ENCODE measurements around the gene IKZF3.
A peak's percentile ranks its signal among the peaks of the same experiment; 100 is the strongest.
"Not testable (repeated sequence)": the region's sequence is repeated elsewhere in the genome, so short reads cannot be mapped to it uniquely, and the experiment has no call there.

Gene IKZF3

GRCh38 chr17:39739885-39740356 lies 124.2 kb downstream of the IKZF3 start:
- DNase-seq (ENCODE audit: low spot score): no peak

- DNase-seq (ENCODE audit: low spot score): peak; percentile 56
Measured at GRCh38 chr17:39738983-39739884, 124.9 kb downstream of the IKZF3 start.

GRCh38 chr17:39738568-39738901 lies 125.6 kb downstream of the IKZF3 start:
- DNase-seq (ENCODE audit: low spot score): no peak

GRCh38 chr17:39737760-39738567 lies 126.1 kb downstream of the IKZF3 start, which contains the start of gene GRB7:
Gene GRB7, plus strand, starts transcription at chr17:39737938. Its CDS starts 4,364 bp downstream, at chr17:39742302.
- DNase-seq (ENCODE audit: low spot score): no peak

- DNase-seq (ENCODE audit: low spot score): no peak
Measured at GRCh38 chr17:39737206-39737759, 126.8 kb downstream of the IKZF3 start.

- DNase-seq (ENCODE audit: low spot score): no peak
Measured at GRCh38 chr17:39736319-39737165, 127.6 kb downstream of the IKZF3 start.

GRCh38 chr17:39735882-39736281 lies 128.2 kb downstream of the IKZF3 start:
- DNase-seq (ENCODE audit: low spot score): no peak

- DNase-seq (ENCODE audit: low spot score): no peak
Measured at GRCh38 chr17:39732586-39732985, 131.5 kb downstream of the IKZF3 start.

GRCh38 chr17:39730095-39730921 lies 133.8 kb downstream of the IKZF3 start, which contains the start of gene MIEN1:
Gene MIEN1, minus strand, starts transcription at chr17:39730532. Its CDS starts 37 bp downstream, at chr17:39730495.
- DNase-seq (ENCODE audit: low spot score): peak; percentile 97

GRCh38 chr17:39729280-39729851 lies 134.7 kb downstream of the IKZF3 start:
- peak; percentile 15 for DNase-seq (ENCODE audit: low spot score)

- no peak for DNase-seq (ENCODE audit: low spot score)
Measured at GRCh38 chr17:39727556-39727955, 136.6 kb downstream of the IKZF3 start.

GRCh38 chr17:39726617-39727016 lies 137.5 kb downstream of the IKZF3 start:
- DNase-seq (ENCODE audit: low spot score): no peak

GRCh38 chr17:39725923-39726322 lies 138.2 kb downstream of the IKZF3 start:
- not testable (repeated sequence) for DNase-seq (ENCODE audit: low spot score)

GRCh38 chr17:39724731-39725130 lies 139.4 kb downstream of the IKZF3 start:
- no peak for DNase-seq (ENCODE audit: low spot score)

- no peak for DNase-seq (ENCODE audit: low spot score)
Measured at GRCh38 chr17:39722965-39723848, 140.9 kb downstream of the IKZF3 start.

- no peak for DNase-seq (ENCODE audit: low spot score)
Measured at GRCh38 chr17:39722104-39722503, 142.0 kb downstream of the IKZF3 start.

- DNase-seq (ENCODE audit: low spot score): no peak
Measured at GRCh38 chr17:39719563-39720355, 144.4 kb downstream of the IKZF3 start.

- DNase-seq (ENCODE audit: low spot score): no peak
Measured at GRCh38 chr17:39717660-39718059, 146.5 kb downstream of the IKZF3 start.

Measured in AG08395 (cell line).